Adrenal gland (tissue), 12 donors: ENCODE results near the gene ERBIN. TPM values are rescaled to one million over a fixed set of nuclear protein-coding genes. Genes with fewer than 3 reads are reported as not detected.

ENCODE experiments used
- DNase-seq, 7 donors: peaks; one replicate each; pipeline ENCODE4 v3.0.0-alpha.2; 2019 to 2020
- H3K27ac ChIP-seq, 5 donors: fragments of 200-600 bp; sonication (generic) in 4 of 5; 1 replicate in 3 of 5; 2 replicates in 2 of 5; pipeline versions ENCODE4 v1.5.1 to v1.8.0; 2016 to 2020; ENCODE audit warnings: mild to moderate bottlenecking in 1 of 5
- H3K27me3 ChIP-seq: fragments of 200-600 bp; 2 replicates; pipeline ENCODE4 v1.8.0; 2021
- H3K36me3 ChIP-seq, 2 donors: fragments of 200-600 bp; replicated peaks in 1 of 2; 1 replicate in 1 of 2; 2 replicates in 1 of 2; pipeline versions ENCODE4 v1.5.1 to v1.8.0; 2018 to 2022
- H3K4me1 ChIP-seq, 2 donors: fragments of 200-600 bp; replicated peaks in 1 of 2; 1 replicate in 1 of 2; 2 replicates in 1 of 2; pipeline versions ENCODE4 v1.5.1 to v1.8.0; 2018 to 2021
- H3K4me3 ChIP-seq, 4 donors: fragments of 200-600 bp; sonication (generic) in 3 of 4; one replicate each; pipeline ENCODE4 v1.5.1; 2016 to 2018
- H3K9me3 ChIP-seq, 3 donors: fragments of 200-600 bp; sonication (generic) in 1 of 3; replicated peaks in 1 of 3; 1 replicate in 2 of 3; 2 replicates in 1 of 3; pipeline versions ENCODE4 v1.5.1 to v1.8.0; 2016 to 2021
- CTCF ChIP-seq, 6 experiments: fragments of 450-650 bp in 4 of 6; fragments of 200-600 bp in 2 of 6; sonication (generic) in 1 of 6; IDR thresholded peaks; 1 replicate in 5 of 6; 2 replicates in 1 of 6; pipeline versions ENCODE4 v1.5.1 to v1.8.0; 2016 to 2021; ENCODE audit warnings: antibody characterized with exemption in 6 of 6, mild to moderate bottlenecking in 2 of 6, moderate library complexity in 1 of 6
- POLR2A ChIP-seq, 2 donors: fragments of 450-650 bp; IDR thresholded peaks; one replicate each; pipeline ENCODE4 v1.6.1; 2017; ENCODE audit warnings: antibody characterized with exemption in 2 of 2, mild to moderate bottlenecking in 2 of 2, moderate library complexity in 1 of 2
- WGBS, 4 donors: extraction: QIAGEN DNeasy Blood & Tissue Kit in 2 of 4; methylation state at CpG; one replicate each; pipeline versions ENCODE4 v1.1.5 to v1.1.7; 2013 to 2017; 5-methylcytosine and 5-hydroxymethylcytosine counted together
- intact Hi-C, 2 donors: fragments of 100-400 bp; cut with DNase I; formaldehyde crosslinking; loops; one replicate each; pipeline versions ENCODE4 v1.14.1 to v1.15.0; 2022 to 2023
- polyA plus RNA-seq, 3 donors: library from polyadenylated mRNA; stranded (reverse); fragments of 200-250 nt in 2 of 3; fragments of 350-450 nt in 1 of 3; fragmentation: Illumina TruSeq in 1 of 3; extraction: RNeasy Lipid Tissue Mini Kit (QIAGEN cat#74804) in 1 of 3; gene quantifications; one replicate each; pipeline ENCODE4 v1.2.3, GENCODE V29; 2013 to 2014
- total RNA-seq, 9 donors: library from RNA; depleted of rRNA in 4 of 9; stranded (reverse); fragments of >200 nt in 4 of 9; fragments of 120-200 nt in 1 of 9; fragmentation: NEBNext Ultra II Directional in 1 of 9; extraction: Animal tissue kit (Norgen Biotek cat#: 25700) in 1 of 9; gene quantifications; one replicate each; pipeline versions ENCODE4 v1.1.0 to v1.2.4, GENCODE V29; 2013 to 2023
- donor health status: healthy with polysubstance abuse.
- donor health status: Bipolar disorder and iron deficiency.
- donor health status: DM: yes; HTN: yes; CAD: no.
- donor health status: DM: no; HTN: no; CAD: no.
- donor health status: DM: no; HTN: no; CAD: no.
- donor health status: DM: yes; HTN: yes; CAD: no.

ERBIN gene
- total and polyA plus RNA-seq, 12 donors = 10.7 to 74.0 (median 47.0) TPM

GRCh38 chr5:65893749-65894430, 32.5 kb upstream of the ERBIN start:
- Histone ChIP-seq H3K4me1 (no peaks in the 10 kb centered on the region), H3K27me3 (no peaks in the 10 kb centered on the region), H3K4me3 (no peak overlapping the region), H3K27ac (no peak overlapping the region), H3K9me3 (no peaks in the 10 kb centered on the region), H3K36me3 (no peaks in the 10 kb centered on the region)
- WGBS, 4 donors = 90 to 94% (median 93%) methylated on average over 9 of the region's 9 CpGs
- DNase-seq = no peak
- intact Hi-C loops = no loop called here
- no peak for TF ChIP-seq POLR2A (IDR thresholded peaks at IDR 0.05)

GRCh38 chr5:65895891-65896290, 30.5 kb upstream of the ERBIN start:
- intact Hi-C loops = no loop called here
- no peak for DNase-seq
- Histone ChIP-seq H3K4me1 (no peaks in the 10 kb centered on the region), H3K36me3 (no peaks in the 10 kb centered on the region), H3K27ac (no peak overlapping the region), H3K9me3 (no peaks in the 10 kb centered on the region), H3K27me3 (no peaks in the 10 kb centered on the region), H3K4me3 (no peak overlapping the region)
- TF ChIP-seq POLR2A (IDR thresholded peaks at IDR 0.05) (no peak), CTCF (IDR thresholded peaks at IDR 0.05) (no peak)
- 88 to 96% (median 94%) methylated on average over 3 of the region's 3 CpGs for WGBS, 4 donors

- H3K27ac ChIP-seq = no peak overlapping the region
- H3K9me3 ChIP-seq = no peaks in the 10 kb centered on the region
- H3K27me3 ChIP-seq = no peaks in the 10 kb centered on the region
- H3K4me3 ChIP-seq = no peak overlapping the region
- no peak for DNase-seq
- 92 to 95% (median 93%) methylated on average over 2 of the region's 2 CpGs for WGBS, 4 donors
- intact Hi-C loops = no loop called here
- TF ChIP-seq CTCF (IDR thresholded peaks at IDR 0.05) (no peak), POLR2A (IDR thresholded peaks at IDR 0.05) (no peak)
- H3K4me1 ChIP-seq = no peaks in the 10 kb centered on the region
- no peaks in the 10 kb centered on the region for H3K36me3 ChIP-seq
These were observed 25.6 kb upstream of the ERBIN start for GRCh38 chr5:65900746-65901145.

GRCh38 chr5:65902104-65902503, 24.3 kb upstream of the ERBIN start:
- no peak overlapping the region for H3K4me3 ChIP-seq
- no peak overlapping the region for H3K27ac ChIP-seq
- H3K36me3 ChIP-seq = no peaks in the 10 kb centered on the region
- 84 to 96% (median 94%) methylated on average over 4 of the region's 4 CpGs for WGBS, 4 donors
- H3K4me1 ChIP-seq = no peaks in the 10 kb centered on the region
- H3K27me3 ChIP-seq = no peaks in the 10 kb centered on the region
- TF ChIP-seq POLR2A (IDR thresholded peaks at IDR 0.05) (no peak), CTCF (IDR thresholded peaks at IDR 0.05) (no peak)
- intact Hi-C loops = no loop called here
- DNase-seq = no peak
- no peaks in the 10 kb centered on the region for H3K9me3 ChIP-seq

GRCh38 chr5:65903581-65903980, 22.8 kb upstream of the ERBIN start:
- 77 to 85% (median 82%) methylated on average over 1 of the region's 1 CpG for WGBS, 4 donors
- intact Hi-C loops = no loop called here
- Histone ChIP-seq H3K9me3 (no peaks in the 10 kb centered on the region), H3K27ac (no peak overlapping the region), H3K4me1 (no peaks in the 10 kb centered on the region), H3K27me3 (no peaks in the 10 kb centered on the region), H3K36me3 (no peaks in the 10 kb centered on the region), H3K4me3 (no peak overlapping the region)
- no peak for TF ChIP-seq CTCF (IDR thresholded peaks at IDR 0.05)
- no peak for TF ChIP-seq POLR2A (IDR thresholded peaks at IDR 0.05)
- no peak for DNase-seq
